ENCODE measurements around the gene IQCF5. TPM values are rescaled to one million over a fixed set of nuclear protein-coding genes. Genes with fewer than 3 reads are reported as not detected.

The IQCF5 gene
- total and polyA plus RNA-seq, 2 of the 4 experiments (the other 2 are of a cell fraction), result not detected

GRCh38 chr3:51894391-51894790, 19.0 kb upstream of the IQCF5 start:
- Histone ChIP-seq H4K91ac (ENCODE audit: insufficient read depth, low read depth, low read length) (no peak overlapping the region), H3K4me1 (ENCODE audit: control insufficient read depth, insufficient read depth, low read length) (no peaks in the 10 kb centered on the region), H4K5ac (ENCODE audit: low read depth, low read length) (no peak overlapping the region), H3K18ac (ENCODE audit: low read depth, low read length) (no peak overlapping the region), H3K27me3 (ENCODE audit: control insufficient read depth, insufficient read depth, low read length) (peaks cover 6% of the 10 kb centered on the region; the same call in 1 of the 2 replicates), H2BK5ac (ENCODE audit: low read depth, low read length, poor library complexity, severe bottlenecking) (no peak overlapping the region), H3K14ac (replicated peaks; ENCODE audit: low read depth, low read length) (no peak overlapping the region), H3K4ac (ENCODE audit: low read depth, low read length) (no peak overlapping the region), H3K23ac (ENCODE audit: low read depth, low read length) (no peak overlapping the region), H2BK20ac (ENCODE audit: low read depth, low read length) (no peak overlapping the region), H2BK15ac (ENCODE audit: low read depth, low read length) (no peak overlapping the region), H3K79me1 (ENCODE audit: low read depth in 1 of 2, low read length in 2 of 2) (no peaks in the 10 kb centered on the region), H2AFZ (replicated peaks; ENCODE audit: low read length, poor library complexity) (no peak overlapping the region), H3K9ac (ENCODE audit: low read depth, low read length) (no peak overlapping the region), H3K4me3 (ENCODE audit: insufficient read depth, low read depth, low read length) (no peak overlapping the region), H3K9me1 (ENCODE audit: insufficient read depth, low read length) (no peaks in the 10 kb centered on the region), H4K8ac (ENCODE audit: low read depth in 2 of 2, low read length in 2 of 2) (no peak overlapping the region), H3K4me2 (ENCODE audit: low read depth, low read length) (no peak overlapping the region), H2AK9ac (replicated peaks; ENCODE audit: low read depth, low read length, poor library complexity) (no peak overlapping the region), H3K27ac (ENCODE audit: insufficient read depth, low read length) (no peak overlapping the region), H2BK120ac (ENCODE audit: low read depth, low read length) (no peak overlapping the region), H2AK5ac (ENCODE audit: low read depth, low read length) (no peak overlapping the region), H3K56ac (ENCODE audit: extremely low read depth, insufficient read depth, low read length) (no peak overlapping the region), H3K36me3 (ENCODE audit: control insufficient read depth, insufficient read depth, low read length) (no peaks in the 10 kb centered on the region), H4K20me1 (ENCODE audit: insufficient read depth, low read length) (no peaks in the 10 kb centered on the region), H3K9me3 (ENCODE audit: control insufficient read depth, insufficient read depth, low read length) (no peaks in the 10 kb centered on the region)
- in situ Hi-C loops (cut with MboI; ENCODE audit: low sequenced_read_pairs) (no loop called here), dilution Hi-C loops (cut with HindIII; ENCODE audit: low sequenced_read_pairs, unreplicated experiment) (no loop called here), intact Hi-C loops (cut with micrococcal nuclease) (no loop called here)
- TF ChIP-seq BHLHE40 (IDR thresholded peaks at IDR 0.05; ENCODE audit: low read depth, low read length), result no peak
- TF ChIP-seq CTCF (conservative IDR thresholded peaks at IDR 0.05; ENCODE audit: low read depth, low read length), result no peak
- TF ChIP-seq SMC3 (IDR thresholded peaks at IDR 0.05; ENCODE audit: low read depth, low read length), result no peak
- no peak for TF ChIP-seq FOS (IDR thresholded peaks at IDR 0.05; ENCODE audit: low read depth, low read length)
- TF ChIP-seq RCOR1 (IDR thresholded peaks at IDR 0.05; ENCODE audit: insufficient replicate concordance, low read length), result no peak
- TF ChIP-seq USF2 (IDR thresholded peaks at IDR 0.05; ENCODE audit: low read depth, low read length), result no peak
- TF ChIP-seq RFX5 (IDR thresholded peaks at IDR 0.05; ENCODE audit: low read depth, low read length), result no peak
- no peak for TF ChIP-seq MAZ (IDR thresholded peaks at IDR 0.05; ENCODE audit: borderline replicate concordance, low read depth, low read length)
- no peak for TF ChIP-seq MXI1 (IDR thresholded peaks at IDR 0.05; ENCODE audit: borderline replicate concordance, low read depth, low read length)
- no peak for TF ChIP-seq CEBPB (IDR thresholded peaks at IDR 0.05; ENCODE audit: low read depth, low read length)
- TF ChIP-seq NFE2L2 (IDR thresholded peaks at IDR 0.05; ENCODE audit: low read depth, low read length), result no peak
- no peak for TF ChIP-seq RAD21 (IDR thresholded peaks at IDR 0.05; ENCODE audit: low read length)
- no peak for TF ChIP-seq ELK1 (IDR thresholded peaks at IDR 0.05; ENCODE audit: borderline replicate concordance, low read depth, low read length)
- CTCF ChIA-PET, result no interaction called here
- no TSS peak for BruUV-seq (replicated peaks)
- WGBS, 2 experiments (ENCODE audit: extremely low coverage in 2 of 2, insufficient read length in 1 of 2), result 67% methylated on average over 1 of the region's 4 CpGs; no CpG with 5 or more reads in 1 of the 2 experiments
- ATAC-seq (ENCODE audit: low read depth) (no peak), DNase-seq (no peak)
- POLR2A ChIA-PET (ENCODE audit: unreplicated experiment), result no interaction called here
